ENCODE results near the gene SLC5A3. TPM values are rescaled to one million over a fixed set of nuclear protein-coding genes. Genes with fewer than 3 reads are reported as not detected.

The SLC5A3 gene
- total and polyA plus RNA-seq, 2 of the 8 experiments (the other 6 are each of a cell fraction or from before 2014, with no cell fraction given), result 4.0 to 19.4 TPM

DNA sequence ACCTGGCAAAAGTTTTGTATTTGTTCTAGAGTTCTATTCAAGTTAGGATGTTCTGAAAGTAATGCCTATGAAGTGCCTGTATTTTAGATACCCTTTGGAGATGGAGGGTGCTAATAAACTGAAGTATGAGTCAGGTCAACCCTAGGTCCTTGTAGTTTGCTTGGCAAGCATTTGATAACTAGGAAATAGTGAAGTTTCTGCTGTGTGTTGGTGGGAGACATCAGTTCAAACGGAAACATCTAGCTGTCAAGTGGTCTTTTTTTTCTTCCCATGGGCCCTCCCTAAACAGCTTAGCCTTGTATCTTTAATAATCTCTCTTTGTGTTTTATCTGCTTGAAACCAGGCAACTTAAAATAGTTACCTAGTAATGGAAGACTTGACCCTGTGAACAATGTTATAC, 4.5 kb downstream of the SLC5A3 start:
- H3K9me3 ChIP-seq (ENCODE audit: insufficient read depth in 2 of 2, low read depth in 1 of 2, low read length in 1 of 2), result no peaks in the 10 kb centered on the region
- H3K23ac ChIP-seq (ENCODE audit: insufficient read length), result no peak overlapping the region
- no peaks in the 10 kb centered on the region for H3K27me3 ChIP-seq (replicated peaks in 1 of 4; ENCODE audit: control insufficient read depth in 3 of 4, extremely low read depth in 1 of 4, insufficient read depth in 3 of 4, low read length in 3 of 4)
- no peak overlapping the region for H3K9ac ChIP-seq (replicated peaks in 1 of 4; ENCODE audit: extremely low read depth in 1 of 4, low read depth in 3 of 4, low read length in 3 of 4)
- H2BK120ac ChIP-seq (replicated peaks; ENCODE audit: low read depth, low read length), result no peak overlapping the region
- no peak overlapping the region for H4K91ac ChIP-seq (replicated peaks; ENCODE audit: insufficient read length, low read length)
- peaks cover 3 to 87% of the 10 kb centered on the region in 2 experiments; a peak in 3 of 4 replicates for H3K79me2 ChIP-seq (ENCODE audit: control insufficient read depth in 1 of 2, insufficient read depth in 2 of 2, low read length in 2 of 2)
- no peak overlapping the region for H3K56ac ChIP-seq (replicated peaks; ENCODE audit: insufficient read length, low read depth, low read length)
- ChIA-PET CTCF (ENCODE audit: partially characterized antibody) (interaction anchor here (0.7 to 3.3 kb wide), 2 partner anchors 10 to 14 kb away, joined by 3 to 28 read pairs; no protein-coding TSS in a partner anchor), POLR2A (ENCODE audit: partially characterized antibody) (no interaction called here)
- no peak overlapping the region for H3K14ac ChIP-seq (ENCODE audit: insufficient read length)
- no peak overlapping the region for H2AFZ ChIP-seq (ENCODE audit: low read length)
- no peak overlapping the region for H3K4me3 ChIP-seq (ENCODE audit: extremely low read depth in 1 of 4, insufficient read depth in 2 of 4, low read depth in 3 of 4, low read length in 4 of 4)
- no peak overlapping the region for H2BK5ac ChIP-seq (ENCODE audit: low read depth, low read length)
- H3K36me3 ChIP-seq (ENCODE audit: control insufficient read depth in 2 of 4, insufficient read depth in 4 of 4, low read length in 3 of 4), result peaks cover 0 to 4% (median 0%) of the 10 kb centered on the region in 4 experiments; a peak in 2 of 8 replicates
- FAIRE-seq (no peak), DNase-seq (ENCODE audit: low read depth in 1 of 2, low spot score in 2 of 2) (no peak)
- no peaks in the 10 kb centered on the region; the same call in 1 of the 2 replicates for H3K79me1 ChIP-seq (ENCODE audit: low read depth, low read length)
- H3K4me1 ChIP-seq (replicated peaks in 1 of 4; ENCODE audit: control insufficient read depth in 3 of 4, insufficient read depth in 4 of 4, low read length in 3 of 4), result peaks cover 0 to 7% (median under 1%) of the 10 kb centered on the region in 4 experiments; a peak in 5 of 7 replicates
- H3K4ac ChIP-seq (replicated peaks; ENCODE audit: insufficient read length, low read depth, low read length), result no peak overlapping the region
- H2BK12ac ChIP-seq (ENCODE audit: low read depth, low read length), result no peak overlapping the region
- no peak overlapping the region for H4K8ac ChIP-seq (ENCODE audit: extremely low read depth, insufficient read depth, low read length)
- no peak overlapping the region for H3K27ac ChIP-seq (ENCODE audit: low read depth, low read length)
- H2BK15ac ChIP-seq (ENCODE audit: low read length), result no peak overlapping the region
- no peak overlapping the region for H4K5ac ChIP-seq (ENCODE audit: insufficient read length, low read depth, low read length)
- H2BK20ac ChIP-seq (ENCODE audit: low read length), result no peak overlapping the region
- no peak overlapping the region for H2AK5ac ChIP-seq (ENCODE audit: low read depth, low read length)
- peaks cover 15 to 25% of the 10 kb centered on the region in 2 experiments for H4K20me1 ChIP-seq (replicated peaks in 1 of 2; ENCODE audit: control insufficient read depth in 1 of 2, insufficient read depth in 2 of 2, low read length in 2 of 2)
- 92% methylated on average over 1 of the region's 1 CpG; no CpG with 5 or more reads in 1 of the 2 experiments for WGBS, 2 experiments (ENCODE audit: extremely low coverage in 1 of 2, insufficient coverage in 1 of 2, insufficient read length in 1 of 2, insufficient replicate concordance in 2 of 2, low coverage in 1 of 2, low lambda C conversion rate in 2 of 2, missing lambda C conversion rate in 1 of 2)
- no peak overlapping the region for H3K18ac ChIP-seq (ENCODE audit: extremely low read depth, low read length)
- H3K23me2 ChIP-seq (ENCODE audit: low read depth, low read length), result peaks cover 9% of the 10 kb centered on the region; the same call in 1 of the 2 replicates
- no peak overlapping the region for H3K4me2 ChIP-seq (ENCODE audit: insufficient read depth in 1 of 2, low read depth in 2 of 2, low read length in 2 of 2)
- TF ChIP-seq CBX8 (IDR thresholded peaks at IDR 0.05; ENCODE audit: borderline replicate concordance, low read depth, low read length), result no peak
- no peak for TF ChIP-seq TAF1 (IDR thresholded peaks at IDR 0.05; ENCODE audit: low read depth, low read length)
- no peak for TF ChIP-seq NANOG (IDR thresholded peaks at IDR 0.05; ENCODE audit: insufficient read depth, low read depth, low read length, poor library complexity, severe bottlenecking)
- TF ChIP-seq SP1 (IDR thresholded peaks at IDR 0.05; ENCODE audit: low read depth, low read length), result no peak
- TF ChIP-seq GABPA (IDR thresholded peaks at IDR 0.05; ENCODE audit: borderline replicate concordance, insufficient read depth, low read length), result no peak
- TF ChIP-seq CTCF (IDR thresholded peaks at IDR 0.05; ENCODE audit: control extremely low read depth in 1 of 3, insufficient read depth in 1 of 3, low read depth in 1 of 3, low read length in 3 of 3), result no peak
- no peak for TF ChIP-seq SAP30 (IDR thresholded peaks at IDR 0.05; ENCODE audit: insufficient read depth, insufficient replicate concordance, low read length)
- TF ChIP-seq USF2 (IDR thresholded peaks at IDR 0.05; ENCODE audit: low read length), result no peak
- TF ChIP-seq FOSL1 (IDR thresholded peaks at IDR 0.05; ENCODE audit: insufficient read depth, low read depth, low read length), result no peak
- TF ChIP-seq CHD2 (IDR thresholded peaks at IDR 0.05; ENCODE audit: low read length), result no peak
